Lower lobe of right lung (tissue), 2 donors: ENCODE data around the gene FAM124A. TPM values are rescaled to one million over a fixed set of nuclear protein-coding genes. Genes with fewer than 3 reads are reported as not detected.

Experiments
- ATAC-seq, 2 donors: fragments of 200-7000 bp; cut with Tn5 transposase; one replicate each; pipeline ENCODE4 v1.9.1; 2020 to 2022; ENCODE audit warnings: mild to moderate bottlenecking in 2 of 2, moderate library complexity in 2 of 2
- DNase-seq: peaks from one replicate; pipeline ENCODE4 v3.0.0-alpha.2; 2020
- H3K27ac ChIP-seq: fragments of 200-600 bp; one replicate; pipeline ENCODE4 v1.8.0; 2022
- H3K27me3 ChIP-seq: fragments of 200-600 bp; one replicate; pipeline ENCODE4 v1.8.0; 2022; ENCODE audit warnings: low read depth
- H3K36me3 ChIP-seq: fragments of 200-600 bp; one replicate; pipeline ENCODE4 v1.8.0; 2022; ENCODE audit warnings: mild to moderate bottlenecking
- H3K4me1 ChIP-seq: fragments of 200-600 bp; one replicate; pipeline ENCODE4 v1.8.0; 2022
- H3K4me3 ChIP-seq: fragments of 200-600 bp; one replicate; pipeline ENCODE4 v1.8.0; 2022; ENCODE audit warnings: mild to moderate bottlenecking
- H3K9me3 ChIP-seq: fragments of 200-600 bp; one replicate; pipeline ENCODE4 v1.8.0; 2022
- CTCF ChIP-seq: fragments of 200-600 bp; IDR thresholded peaks from one replicate; pipeline ENCODE4 v1.8.0; 2022; ENCODE audit warnings: antibody characterized with exemption, mild to moderate bottlenecking
- intact Hi-C: fragments of 100-400 bp; cut with DNase I; formaldehyde crosslinking; loops from one replicate; pipeline ENCODE4 v1.11.0; 2022
- total RNA-seq: library from RNA; stranded (reverse); fragmentation: NEBNext Ultra II Directional; extraction: Animal tissue kit (Norgen Biotek cat#: 25700); gene quantifications from one replicate; pipeline ENCODE4 v1.2.1, GENCODE V29; 2021
- donor health status: DM: no; HTN: yes; CAD: no; lungs with severe emphysema.

FAM124A gene
- total RNA-seq, 1 donor from 2014 or later, result 4.1 TPM

GRCh38 chr13:51225029-51225428, 2.8 kb downstream of the FAM124A start:
- Histone ChIP-seq H3K9me3 (no peaks in the 10 kb centered on the region), H3K27ac (no peak overlapping the region), H3K27me3 (no peaks in the 10 kb centered on the region), H3K4me3 (no peak overlapping the region), H3K36me3 (no peaks in the 10 kb centered on the region), H3K4me1 (peaks cover 18% of the 10 kb centered on the region)
- no peak for DNase-seq
- intact Hi-C loops, result no loop called here
- TF ChIP-seq CTCF, result no peak
- no peak for ATAC-seq

DNA sequence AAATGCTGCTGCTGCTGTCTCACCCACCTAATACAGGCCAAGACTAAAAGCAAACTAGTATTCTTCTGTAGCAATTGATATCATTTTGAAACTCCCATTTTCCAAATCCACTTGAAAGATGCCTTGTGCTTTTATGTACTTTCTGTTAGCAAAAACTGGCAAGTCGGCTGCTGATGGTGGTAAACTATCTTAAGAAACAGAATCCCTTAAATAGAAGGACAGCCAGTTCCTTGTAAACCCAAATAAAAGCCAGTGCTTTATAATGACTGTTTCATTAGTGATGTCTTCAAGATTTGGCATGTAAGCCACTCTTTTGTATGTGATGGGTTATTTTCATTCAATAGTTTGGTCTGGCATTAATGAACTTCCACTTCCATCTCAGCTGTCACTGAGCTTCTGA, 5.2 kb downstream of the FAM124A start:
- no peak for TF ChIP-seq CTCF
- Histone ChIP-seq H3K4me1 (peaks cover 11% of the 10 kb centered on the region), H3K36me3 (no peaks in the 10 kb centered on the region), H3K27me3 (no peaks in the 10 kb centered on the region), H3K9me3 (no peaks in the 10 kb centered on the region), H3K4me3 (no peak overlapping the region), H3K27ac (no peak overlapping the region)
- ATAC-seq, result no peak
- DNase-seq, result no peak
- intact Hi-C loops, result no loop called here

DNA sequence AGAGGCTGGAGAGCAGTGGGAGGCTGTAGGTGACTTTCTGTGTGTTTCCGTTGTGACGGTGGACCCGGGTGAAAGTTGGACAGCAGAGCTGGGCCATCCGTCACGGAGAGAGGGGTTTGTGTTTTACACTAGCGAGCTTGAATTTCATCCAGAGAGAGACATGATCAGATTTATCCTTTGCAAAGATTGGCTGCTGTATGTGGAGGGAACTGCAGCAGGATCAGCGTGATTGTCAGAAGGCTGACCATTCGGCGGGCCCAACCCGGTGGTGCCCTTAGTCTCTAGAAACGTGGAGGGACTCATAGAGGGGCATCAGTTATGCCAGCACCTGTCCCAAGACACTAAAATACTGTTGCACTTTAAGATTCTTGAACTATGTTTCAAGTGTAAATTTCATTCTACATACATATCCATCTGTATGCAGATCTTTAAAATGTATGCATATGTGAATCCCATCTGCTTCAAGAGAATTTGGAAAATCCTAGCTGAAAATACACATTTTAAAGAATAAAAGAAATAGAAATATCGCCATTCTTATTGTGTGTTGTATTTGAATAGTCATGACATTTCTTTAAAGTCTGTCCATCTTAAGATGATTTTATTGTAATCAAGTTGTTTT, 7.0 kb downstream of the FAM124A start:
- no peak overlapping the region for H3K4me3 ChIP-seq
- H3K36me3 ChIP-seq, result no peaks in the 10 kb centered on the region
- no peak for TF ChIP-seq CTCF
- DNase-seq, result no peak
- H3K27ac ChIP-seq, result no peak overlapping the region
- no peak for ATAC-seq
- no peaks in the 10 kb centered on the region for H3K4me1 ChIP-seq
- no peaks in the 10 kb centered on the region for H3K27me3 ChIP-seq
- H3K9me3 ChIP-seq, result no peaks in the 10 kb centered on the region
- intact Hi-C loops, result no loop called here

GRCh38 chr13:51229731-51230130, 7.5 kb downstream of the FAM124A start:
- no peak for DNase-seq
- Histone ChIP-seq H3K9me3 (no peaks in the 10 kb centered on the region), H3K36me3 (no peaks in the 10 kb centered on the region), H3K4me3 (no peak overlapping the region), H3K27me3 (no peaks in the 10 kb centered on the region), H3K4me1 (no peaks in the 10 kb centered on the region), H3K27ac (no peak overlapping the region)
- TF ChIP-seq CTCF, result no peak
- intact Hi-C loops, result no loop called here
- ATAC-seq, result no peak

DNA sequence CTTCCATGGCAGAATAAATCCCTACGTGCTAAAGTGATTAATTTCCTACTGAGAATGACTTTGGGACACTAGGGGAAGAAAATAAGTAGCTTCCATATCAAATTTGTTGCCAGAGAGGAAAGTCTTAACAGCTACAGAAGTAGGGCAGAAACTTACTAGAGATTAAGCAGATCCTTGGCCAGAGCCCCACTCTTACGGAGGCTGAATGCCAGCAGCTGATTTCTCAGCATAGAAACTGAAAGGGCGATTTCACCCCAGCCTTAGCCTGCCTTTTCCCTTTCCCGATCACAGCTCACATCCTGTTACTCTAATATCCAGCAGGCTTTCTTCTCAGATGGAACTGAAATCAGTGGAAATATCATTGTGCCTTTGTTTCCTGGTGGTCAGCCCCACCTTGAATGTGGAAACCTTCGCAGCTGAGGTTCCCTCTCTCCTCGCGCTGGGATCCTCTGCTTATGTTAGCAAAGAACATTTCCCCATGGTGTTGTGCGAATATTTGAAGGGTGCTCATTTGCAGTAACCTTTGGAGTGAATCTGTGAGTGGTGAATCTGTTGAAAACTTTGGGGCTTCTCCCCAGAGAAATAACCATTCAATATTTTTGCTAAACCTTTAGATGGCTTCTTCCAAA, 8.4 kb downstream of the FAM124A start:
- H3K27me3 ChIP-seq, result no peaks in the 10 kb centered on the region
- DNase-seq (no peak), ATAC-seq (peak; percentile 71 to 77)
- intact Hi-C loops, result no loop called here
- H3K9me3 ChIP-seq, result no peaks in the 10 kb centered on the region
- peak overlapping the region; percentile 47 for H3K27ac ChIP-seq
- H3K36me3 ChIP-seq, result no peaks in the 10 kb centered on the region
- H3K4me3 ChIP-seq, result peak overlapping the region; percentile 27
- H3K4me1 ChIP-seq, result no peaks in the 10 kb centered on the region
- TF ChIP-seq CTCF, result no peak
